Thyroid gland (tissue), 4 donors: ENCODE data around the gene LRRC75B. TPM values are rescaled to one million over a fixed set of nuclear protein-coding genes. Genes with fewer than 3 reads are reported as not detected.

Experiments used
- DNase-seq, 2 donors: peaks; one replicate each; pipeline ENCODE4 v3.0.0-alpha.2; 2019
- H3K27ac ChIP-seq, 3 donors: fragments of 200-600 bp; sonication (generic); 1 replicate in 2 of 3; 2 replicates in 1 of 3; pipeline ENCODE4 v1.5.1; 2016 to 2019; ENCODE audit warnings: mild to moderate bottlenecking in 1 of 3, moderate library complexity in 1 of 3
- H3K27me3 ChIP-seq: fragments of 200-600 bp; sonication (generic); one replicate; pipeline ENCODE4 v1.5.1; 2019
- H3K36me3 ChIP-seq, 2 donors: fragments of 200-600 bp; sonication (generic); one replicate each; pipeline ENCODE4 v1.5.1; 2016 to 2019
- H3K4me1 ChIP-seq, 2 donors: fragments of 200-600 bp; sonication (generic); one replicate each; pipeline ENCODE4 v1.5.1; 2017 to 2019
- H3K4me3 ChIP-seq, 3 donors: fragments of 200-600 bp; sonication (generic); replicated peaks in 1 of 3; 1 replicate in 2 of 3; 2 replicates in 1 of 3; pipeline ENCODE4 v1.5.1; 2016; ENCODE audit warnings: mild to moderate bottlenecking in 1 of 3
- H3K9me3 ChIP-seq: fragments of 200-600 bp; sonication (generic); one replicate; pipeline ENCODE4 v1.5.1; 2017
- CTCF ChIP-seq, 6 experiments: fragments of 200-600 bp in 3 of 6; fragments of 450-650 bp in 3 of 6; sonication (generic) in 3 of 6; IDR thresholded peaks; one replicate each; pipeline ENCODE4 v1.5.1; 2016 to 2019; ENCODE audit warnings: antibody characterized with exemption in 6 of 6, mild to moderate bottlenecking in 2 of 6, inconsistent platforms in 1 of 6, moderate library complexity in 1 of 6
- POLR2A ChIP-seq, 2 donors: fragments of 450-650 bp; IDR thresholded peaks; one replicate each; pipeline ENCODE4 v1.6.1; 2017; ENCODE audit warnings: antibody characterized with exemption in 2 of 2, mild to moderate bottlenecking in 2 of 2, moderate library complexity in 1 of 2
- WGBS, 2 donors: methylation state at CpG; one replicate each; pipeline ENCODE4 v1.1.5; 2017; 5-methylcytosine and 5-hydroxymethylcytosine counted together
- intact Hi-C: fragments of 100-400 bp; cut with DNase I; formaldehyde crosslinking; loops from one replicate; pipeline ENCODE4 v1.15.1; 2023
- total RNA-seq, 4 donors: library from RNA; depleted of rRNA; stranded (reverse); fragments of >200 nt; gene quantifications; one replicate each; pipeline ENCODE4 v1.2.3, GENCODE V29; 2016

The LRRC75B gene
- total RNA-seq, 4 donors from 2014 or later, result 18.6 to 51.2 (median 39.6) TPM

GRCh38 chr22:24578355-24579257 is 14.3 kb downstream of the LRRC75B start:
- no peak for DNase-seq
- Histone ChIP-seq H3K36me3 (peaks cover 0 to 10% of the 10 kb centered on the region in 2 donors), H3K9me3 (no peaks in the 10 kb centered on the region), H3K27ac (peak overlapping the region in 1 of 3 donors; percentile 20), H3K4me1 (peaks cover 13 to 19% of the 10 kb centered on the region in 2 donors), H3K27me3 (no peaks in the 10 kb centered on the region), H3K4me3 (no peak overlapping the region)
- TF ChIP-seq POLR2A (IDR thresholded peaks at IDR 0.05) (no peak), CTCF (IDR thresholded peaks at IDR 0.05) (no peak)
- 87 to 88% methylated on average over 8 of the region's 8 CpGs for WGBS, 2 donors
- intact Hi-C loops, result no loop called here

GRCh38 chr22:24576778-24577177 is 16.1 kb downstream of the LRRC75B start:
- DNase-seq, result no peak
- H3K4me1 ChIP-seq, result peaks cover under 1% of the 10 kb centered on the region in 2 donors
- intact Hi-C loops, result no loop called here
- peaks cover 8 to 17% of the 10 kb centered on the region in 2 donors for H3K36me3 ChIP-seq
- no peak overlapping the region for H3K27ac ChIP-seq
- no peaks in the 10 kb centered on the region for H3K27me3 ChIP-seq
- H3K4me3 ChIP-seq, result no peak overlapping the region
- H3K9me3 ChIP-seq, result no peaks in the 10 kb centered on the region
- 88 to 90% methylated on average over 1 of the region's 1 CpG for WGBS, 2 donors
- no peak for TF ChIP-seq POLR2A (IDR thresholded peaks at IDR 0.05)
- no peak for TF ChIP-seq CTCF (IDR thresholded peaks at IDR 0.05)

GRCh38 chr22:24571266-24571665 is 21.6 kb downstream of the LRRC75B start:
- peaks cover 35 to 42% of the 10 kb centered on the region in 2 donors for H3K36me3 ChIP-seq

GRCh38 chr22:24567668-24568067 is 25.2 kb downstream of the LRRC75B start:
- Histone ChIP-seq H3K27me3 (no peaks in the 10 kb centered on the region), H3K27ac (no peak overlapping the region), H3K4me1 (peaks cover 11 to 15% of the 10 kb centered on the region in 2 donors), H3K4me3 (no peak overlapping the region), H3K36me3 (peaks cover 26 to 32% of the 10 kb centered on the region in 2 donors), H3K9me3 (no peaks in the 10 kb centered on the region)
- intact Hi-C loops, result no loop called here
- DNase-seq, result no peak
- 78 to 86% methylated on average over 10 of the region's 10 CpGs for WGBS, 2 donors
- TF ChIP-seq POLR2A (IDR thresholded peaks at IDR 0.05), result no peak
- no peak for TF ChIP-seq CTCF (IDR thresholded peaks at IDR 0.05)

More at GRCh38 chr22:24571266-24571665, 21.6 kb downstream of the LRRC75B start:
- 90 to 97% methylated on average over 7 of the region's 7 CpGs for WGBS, 2 donors
- no peaks in the 10 kb centered on the region for H3K9me3 ChIP-seq
- intact Hi-C loops, result no loop called here
- no peak overlapping the region for H3K27ac ChIP-seq
- no peak for DNase-seq
- no peak for TF ChIP-seq CTCF (IDR thresholded peaks at IDR 0.05)
- TF ChIP-seq POLR2A (IDR thresholded peaks at IDR 0.05), result no peak
- H3K27me3 ChIP-seq, result no peaks in the 10 kb centered on the region
- H3K4me1 ChIP-seq, result peaks cover 8 to 10% of the 10 kb centered on the region in 2 donors
- H3K4me3 ChIP-seq, result no peak overlapping the region
